GM10847 (cell line): ENCODE measurements around the gene RSPRY1.

Source experiments
- POLR2A ChIP-seq: IDR thresholded peaks from 2 replicates; pipeline ENCODE4 v1.6.1; 2011; ENCODE audit not compliant: insufficient read length; ENCODE audit errors: extremely low read depth

Gene RSPRY1

GRCh38 chr16:57185945-57186871, at the start of gene RSPRY1, which contains the start of gene PSME3IP1:
Gene RSPRY1 (plus strand): TSS chr16:57186329. CDS start chr16:57204659, 18,330 bp downstream.
Gene PSME3IP1 (minus strand): TSS chr16:57186039. CDS start chr16:57173854, 12,185 bp downstream.
- TF ChIP-seq POLR2A, result peak; percentile 82

GRCh38 chr16:57137043-57137442, 49.1 kb upstream of the RSPRY1 start:
- TF ChIP-seq POLR2A, result no peak

GRCh38 chr16:57137566-57138273, 48.4 kb upstream of the RSPRY1 start:
- TF ChIP-seq POLR2A, result no peak

- TF ChIP-seq POLR2A, result no peak
Measured at GRCh38 chr16:57138281-57138935, 47.7 kb upstream of the RSPRY1 start.

GRCh38 chr16:57140931-57141668, 45.0 kb upstream of the RSPRY1 start:
- TF ChIP-seq POLR2A, result no peak

GRCh38 chr16:57141822-57142631, 44.1 kb upstream of the RSPRY1 start:
- no peak for TF ChIP-seq POLR2A

- no peak for TF ChIP-seq POLR2A
Measured at GRCh38 chr16:57143149-57143921, 42.8 kb upstream of the RSPRY1 start.

- no peak for TF ChIP-seq POLR2A
Measured at GRCh38 chr16:57144027-57144426, 42.1 kb upstream of the RSPRY1 start.

GRCh38 chr16:57145046-57146021, 40.8 kb upstream of the RSPRY1 start:
- TF ChIP-seq POLR2A, result no peak

GRCh38 chr16:57146040-57146647, 40.0 kb upstream of the RSPRY1 start:
- TF ChIP-seq POLR2A, result no peak

GRCh38 chr16:57146735-57147134, 39.4 kb upstream of the RSPRY1 start:
- TF ChIP-seq POLR2A, result no peak
